Activated CD4-positive, alpha-beta T cell treated with anti-CD3 and anti-CD28 coated beads, Interleukin-10, Interleukin-2, amounts not matched to agents 100 ng/mL and 50 ng/mL, durations not matched to agents 16 hours and 8 hours (primary cell): Measurements from ENCODE around the gene ANGPT4.

Experiments used
- DNase-seq: peaks from one replicate; pipeline ENCODE4 v3.0.0-alpha.2; 2020

The ANGPT4 gene

DNA sequence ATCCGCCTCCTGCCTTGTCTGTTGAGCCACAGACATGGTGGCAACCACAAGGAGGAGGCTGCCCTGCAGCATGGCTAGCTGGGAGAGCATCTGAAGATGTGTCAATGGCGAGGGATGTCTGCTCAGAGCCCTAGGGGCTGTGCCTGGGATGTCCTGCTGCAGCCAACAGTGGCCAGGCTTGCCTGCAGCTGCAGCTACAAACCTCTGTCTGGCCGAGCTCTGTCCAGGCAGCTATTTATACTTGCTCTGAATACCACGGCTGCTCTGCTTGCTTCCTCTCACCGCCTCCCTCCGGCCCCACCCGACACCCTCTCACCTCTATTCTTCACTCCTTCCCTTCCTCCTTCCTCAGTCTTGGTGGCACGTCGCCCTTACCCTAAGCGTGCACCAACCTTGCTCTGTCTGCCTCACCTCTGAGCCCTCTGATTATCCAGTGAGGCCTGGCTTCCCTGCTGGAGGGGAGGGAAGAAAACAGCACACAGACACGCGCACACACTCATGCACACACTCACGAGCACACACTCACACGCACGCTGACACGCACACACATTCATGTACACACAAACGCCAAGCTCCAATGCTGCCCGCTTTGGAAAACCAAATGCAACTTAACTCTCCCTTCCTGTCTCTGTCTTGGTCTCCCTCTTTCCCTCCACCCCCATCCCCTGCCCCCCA is at the start of gene ANGPT4:
Gene ANGPT4 (minus strand): TSS at position 210 of the 675 bp plus-strand sequence. CDS start 120 bp downstream, at position 90.
- DNase-seq, result no peak

GRCh38 chr20:963795-964194 is 47.7 kb upstream of the ANGPT4 start:
- DNase-seq, result no peak

DNA sequence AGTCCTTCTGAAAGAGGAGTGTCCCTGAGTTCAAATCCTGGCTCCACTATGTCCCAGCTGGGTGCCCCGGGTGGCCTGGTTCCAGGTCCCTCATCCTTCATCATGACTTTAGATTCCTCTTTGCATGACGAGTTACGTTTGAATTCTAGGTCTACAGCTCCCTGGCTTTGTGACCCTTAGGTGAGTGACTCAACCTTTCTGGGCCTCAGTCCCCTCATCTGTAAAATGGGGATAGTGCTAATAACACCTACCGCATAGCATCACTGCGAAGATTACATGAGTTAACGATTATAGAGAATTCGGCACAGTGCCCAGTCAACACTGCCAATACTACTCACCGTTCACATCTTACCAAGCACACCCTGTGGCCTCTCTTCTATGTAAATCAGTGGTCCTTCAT is 46.5 kb upstream of the ANGPT4 start:
- no peak for DNase-seq

GRCh38 chr20:962223-962622 is 46.1 kb upstream of the ANGPT4 start:
- DNase-seq, result no peak

GRCh38 chr20:961768-962167 is 45.6 kb upstream of the ANGPT4 start:
- DNase-seq, result no peak

- DNase-seq, result no peak
These were observed 44.0 kb upstream of the ANGPT4 start for GRCh38 chr20:959996-960615.

GRCh38 chr20:958936-959815 is 43.0 kb upstream of the ANGPT4 start:
- DNase-seq, result no peak

DNA sequence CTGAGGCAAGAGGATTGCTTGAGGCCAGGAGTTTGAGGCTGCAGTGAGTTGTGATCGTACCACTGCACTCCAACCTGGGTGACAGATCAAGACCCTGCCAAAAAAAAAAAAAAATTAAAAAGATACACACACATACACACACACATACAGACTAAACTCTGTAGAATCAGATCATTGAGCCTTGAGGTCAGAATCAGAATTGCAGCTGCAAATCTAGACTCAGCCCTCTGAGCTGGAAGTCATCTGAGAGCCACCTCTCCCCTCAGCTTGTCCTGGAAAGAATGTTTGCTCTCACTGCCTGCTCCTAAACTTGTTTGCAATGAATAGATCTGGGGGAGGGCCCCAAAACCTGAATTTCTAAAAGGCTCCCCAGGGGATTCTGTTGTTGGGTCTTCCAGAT is 41.4 kb upstream of the ANGPT4 start:
- DNase-seq, result no peak

GRCh38 chr20:956330-956951 is 40.3 kb upstream of the ANGPT4 start:
- peak; percentile 78 for DNase-seq

DNA sequence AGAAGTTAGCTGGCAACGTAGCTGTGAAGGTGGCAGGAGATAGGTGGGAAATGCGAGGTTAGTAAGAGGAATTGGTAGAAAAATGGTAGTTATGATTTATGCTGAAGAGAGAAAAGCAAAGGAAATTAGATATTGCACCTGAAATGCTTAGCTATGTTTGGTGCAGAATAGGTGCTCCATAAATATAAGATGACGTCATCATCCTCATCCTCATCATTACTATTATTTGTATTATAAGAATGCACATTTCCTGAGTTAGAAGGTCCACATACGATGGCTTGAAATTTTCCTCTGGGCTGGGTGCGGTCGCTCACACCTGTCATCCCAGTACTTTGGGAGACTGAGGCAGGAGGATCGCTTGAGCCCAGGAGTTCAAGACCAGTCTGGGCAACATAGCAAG is 39.5 kb upstream of the ANGPT4 start:
- DNase-seq, result no peak

- DNase-seq, result no peak
These were observed 39.0 kb upstream of the ANGPT4 start for GRCh38 chr20:955111-955510.

GRCh38 chr20:953742-954141 is 37.6 kb upstream of the ANGPT4 start:
- no peak for DNase-seq

DNA sequence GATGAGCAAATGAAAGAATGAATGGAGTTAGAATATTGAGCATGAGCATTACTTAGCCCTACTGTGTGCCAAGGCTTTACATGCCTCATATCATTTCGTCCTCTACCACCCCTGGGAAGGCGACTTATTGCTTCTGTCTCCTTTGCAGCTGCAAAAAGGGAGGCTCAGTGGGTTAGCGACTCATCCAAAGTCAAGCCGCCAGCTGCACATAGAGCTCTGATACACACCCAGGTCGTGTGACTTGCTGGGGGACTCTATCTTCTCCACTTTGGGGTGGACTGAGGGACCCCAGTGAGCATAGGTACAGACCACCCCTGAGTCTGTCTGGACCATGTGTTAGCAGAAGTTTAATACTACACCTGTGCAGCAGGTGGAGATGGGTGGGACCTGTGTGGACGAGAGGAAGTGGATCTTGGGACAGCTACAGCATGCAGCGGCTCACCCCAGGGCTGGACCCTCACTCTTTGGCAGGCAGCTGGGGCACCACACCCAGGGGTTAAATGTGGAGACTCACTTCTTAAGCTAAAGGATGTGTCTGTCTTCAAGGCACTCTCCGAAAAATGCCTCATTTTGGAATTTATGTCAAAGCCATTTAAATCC is 36.2 kb upstream of the ANGPT4 start:
- DNase-seq, result no peak

DNA sequence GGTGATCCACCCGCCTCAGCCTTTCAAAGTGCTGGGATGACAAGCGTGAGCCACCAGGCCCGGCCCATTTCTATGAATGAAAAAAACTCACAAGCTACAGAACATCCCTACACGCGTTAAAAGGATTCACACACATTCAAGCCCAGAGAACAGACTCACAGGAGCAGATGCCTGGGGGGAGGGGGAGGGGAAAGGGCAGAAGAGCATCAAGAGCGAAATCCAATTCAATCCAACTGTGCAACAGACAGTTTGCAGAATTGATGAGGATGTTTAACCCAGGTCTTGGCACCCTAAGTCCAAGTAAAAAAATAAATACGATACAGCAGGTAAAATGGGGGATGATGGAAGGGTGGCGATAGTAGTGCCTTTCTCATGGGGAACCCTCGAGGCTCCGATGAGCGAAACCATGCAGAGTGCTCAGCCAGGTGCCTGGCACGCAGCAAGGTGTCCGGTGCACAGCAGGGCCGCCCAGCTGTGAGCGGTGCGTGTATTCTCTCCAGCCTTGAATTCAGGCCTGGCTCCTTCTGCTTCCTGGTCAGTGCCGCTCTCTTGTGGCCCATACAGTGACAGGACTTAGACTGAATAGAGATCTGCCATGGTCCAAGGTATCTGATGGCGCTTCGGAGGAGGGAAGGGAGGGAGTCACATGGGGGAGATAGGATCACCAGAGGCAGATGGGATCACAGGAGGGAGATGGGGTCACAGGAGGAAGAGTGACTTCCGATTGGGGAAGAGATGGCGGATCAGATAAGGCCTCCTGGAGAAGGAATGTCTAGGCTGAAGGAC is 35.4 kb upstream of the ANGPT4 start:
- no peak for DNase-seq

DNA sequence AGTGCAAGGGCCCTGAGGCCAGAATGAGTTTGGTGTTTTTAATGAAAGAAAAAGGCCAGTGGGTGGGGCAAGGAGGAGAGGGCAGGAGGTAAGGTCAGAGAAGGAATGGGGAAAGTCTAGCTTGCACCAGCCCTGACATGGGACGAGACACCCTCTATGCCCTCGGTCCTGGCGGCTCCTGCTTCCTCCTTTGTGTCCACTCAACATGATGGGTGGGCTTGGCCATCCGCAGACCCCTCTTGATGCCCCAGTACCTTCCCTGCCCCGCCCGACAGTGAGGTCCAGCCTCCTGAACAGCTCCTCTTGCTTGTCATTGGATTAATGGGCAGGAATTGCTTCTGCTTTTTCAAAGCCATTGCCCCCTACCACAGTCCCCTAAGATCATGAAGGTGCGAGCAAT is 33.6 kb upstream of the ANGPT4 start:
- no peak for DNase-seq

GRCh38 chr20:946826-947225 is 30.7 kb upstream of the ANGPT4 start:
- DNase-seq, result no peak

DNA sequence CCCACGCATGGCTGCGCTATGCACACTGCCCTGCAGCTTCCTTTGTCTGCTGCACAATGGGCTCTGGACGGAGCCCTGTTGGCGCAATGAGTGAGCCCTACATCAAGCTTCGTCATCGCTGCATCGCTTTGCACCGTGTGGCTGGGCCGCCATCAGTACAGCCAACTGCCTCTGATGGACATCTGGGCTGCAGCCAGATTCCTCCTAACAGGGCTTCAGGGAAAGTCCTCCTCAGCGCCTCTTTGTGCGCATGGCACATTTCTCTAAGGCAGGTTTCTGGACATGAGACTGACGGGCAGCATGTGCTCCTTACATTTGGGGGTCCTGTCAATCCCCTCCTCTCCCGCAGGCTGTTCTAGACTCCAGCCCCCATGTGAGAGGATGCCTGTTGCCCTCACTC is 29.7 kb upstream of the ANGPT4 start:
- DNase-seq, result no peak

DNA sequence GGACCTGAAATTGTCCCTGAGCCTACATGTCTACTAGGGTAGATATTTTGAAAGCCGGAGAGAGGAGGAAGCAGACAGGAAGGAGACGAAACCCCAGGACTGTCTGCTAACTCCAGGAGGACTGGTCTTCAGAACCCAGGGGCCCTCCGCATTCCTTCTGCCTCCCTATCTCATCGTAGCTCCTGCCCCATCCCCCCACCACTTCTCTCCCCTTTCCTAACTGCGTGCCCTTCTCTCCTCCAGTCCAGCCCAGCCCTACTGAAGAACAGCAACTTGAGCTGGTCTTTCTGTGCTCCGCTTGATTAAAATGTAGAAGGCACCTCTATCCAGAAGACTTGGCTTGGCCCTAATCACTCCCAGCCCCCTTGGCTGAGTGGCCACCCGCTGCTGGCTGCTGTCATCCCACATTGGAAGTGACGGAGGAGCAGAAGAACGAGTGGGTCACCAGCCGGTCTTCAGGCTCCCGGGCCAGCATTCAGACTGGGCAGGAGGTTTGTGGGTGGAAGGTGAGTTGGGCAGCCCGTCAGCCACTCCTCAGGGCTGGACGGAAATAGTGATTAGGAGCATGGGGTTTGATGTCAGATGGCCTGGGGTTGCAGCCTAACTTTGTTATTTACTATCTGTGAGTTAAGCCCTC is 28.8 kb upstream of the ANGPT4 start:
- no peak for DNase-seq

DNA sequence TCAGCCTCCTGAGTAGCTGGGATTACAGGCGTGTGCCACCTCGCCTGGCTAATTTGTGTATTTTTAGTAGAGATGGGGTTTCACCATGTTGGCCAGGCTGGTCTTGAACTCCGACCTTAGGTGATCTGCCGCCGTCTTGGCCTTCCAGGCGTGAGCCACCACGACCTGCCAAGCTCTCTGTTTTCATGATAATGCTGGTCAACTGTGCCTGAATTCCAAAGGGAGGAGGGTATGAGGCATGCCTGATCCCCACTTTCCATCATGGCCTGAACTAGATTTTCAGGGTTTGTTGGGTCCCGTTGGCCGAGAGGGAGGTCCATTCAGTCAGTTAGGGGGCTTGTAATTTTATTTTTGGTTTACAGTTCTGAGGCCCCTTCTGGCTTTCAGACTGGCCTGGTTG is 28.0 kb upstream of the ANGPT4 start:
- no peak for DNase-seq

- DNase-seq, result no peak
These were observed 26.5 kb upstream of the ANGPT4 start for GRCh38 chr20:942611-943010.

- DNase-seq, result no peak
These were observed 24.8 kb upstream of the ANGPT4 start for GRCh38 chr20:940926-941325.

- no peak for DNase-seq
These were observed 23.5 kb upstream of the ANGPT4 start for GRCh38 chr20:939606-940005.
